ENCODE data around the gene TMEM115. TPM values are rescaled to one million over a fixed set of nuclear protein-coding genes. Genes with fewer than 3 reads are reported as not detected.
A peak's percentile ranks its signal among the peaks of the same experiment; 100 is the strongest.

Gene TMEM115
- total and polyA plus RNA-seq, 9 of the 15 experiments (the other 6 are each of a cell fraction or from before 2014, with no cell fraction given), result 1.6 to 26.9 (median 14.1) TPM

DNA sequence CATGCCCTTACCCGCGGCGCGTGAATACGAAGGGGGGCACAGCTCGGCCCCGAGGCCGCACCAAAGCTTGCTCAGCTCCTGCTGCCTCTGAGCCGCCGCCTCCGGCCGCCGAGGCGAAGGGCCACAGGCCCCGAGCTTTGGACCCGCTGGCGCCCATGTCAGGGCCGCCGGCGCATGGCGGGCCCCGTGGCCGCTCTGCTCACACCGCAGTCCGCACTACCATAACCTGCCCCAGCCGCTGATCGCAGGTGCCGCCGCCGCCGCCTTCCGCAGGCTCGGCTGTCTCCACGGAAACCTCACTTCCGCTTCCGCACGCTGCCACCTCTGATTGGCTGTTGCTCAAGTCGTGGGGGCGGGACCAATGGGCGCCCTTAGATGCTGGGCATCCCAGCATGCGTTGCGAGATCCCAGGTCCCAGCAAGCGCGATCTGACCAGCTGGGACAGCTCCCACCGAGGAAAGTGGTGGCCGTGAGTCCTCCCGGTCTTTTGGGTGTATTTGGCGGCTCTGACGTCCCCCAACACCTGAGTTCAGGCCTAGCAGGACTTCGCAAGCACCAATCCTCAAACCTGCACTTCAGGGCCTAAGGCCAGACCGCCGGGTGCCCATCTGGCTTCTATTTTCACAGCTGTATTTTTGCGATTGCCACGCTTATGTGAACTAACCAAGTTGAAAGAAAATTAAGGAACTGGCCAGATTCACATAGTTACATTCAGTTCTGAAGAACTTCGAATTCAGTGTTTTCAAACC is 31.2 kb downstream of the TMEM115 start, which contains the start of gene TUSC2 (continued):
- TF ChIP-seq RBM22 (IDR thresholded peaks at IDR 0.05; ENCODE audit: low read depth, low read length, poor library complexity, severe bottlenecking) (peak; percentile 96), RFX1 (IDR thresholded peaks at IDR 0.05) (peak; percentile 80; the same call in 1 of the 2 replicates), SRF (CRISPR knock-in tag; IDR thresholded peaks at IDR 0.05) (no peak), SETDB1 (IDR thresholded peaks at IDR 0.05; ENCODE audit: low read length) (no peak), ZFX (CRISPR knock-in tag; IDR thresholded peaks at IDR 0.05) (peak; percentile 29), NRF1 (conservative IDR thresholded peaks at IDR 0.05 in 1 of 2, IDR thresholded peaks at IDR 0.05 in 1 of 2) (peak; percentile 62 to 67), NONO (IDR thresholded peaks at IDR 0.05; ENCODE audit: low read depth in 2 of 2, low read length in 1 of 2) (no peak), ZNF778 (CRISPR knock-in tag; IDR thresholded peaks at IDR 0.05) (no peak), PHF20 (IDR thresholded peaks at IDR 0.05; ENCODE audit: partially characterized antibody) (peak; percentile 80), ZNF507 (tag; conservative IDR thresholded peaks at IDR 0.05) (no peak), CBX8 (IDR thresholded peaks at IDR 0.05; ENCODE audit: borderline replicate concordance, extremely low read depth, low read depth, low read length, poor library complexity, severe bottlenecking) (no peak), JUND (IDR thresholded peaks at IDR 0.05; ENCODE audit: borderline replicate concordance, low read depth, low read length) (no peak), JUND (tag; IDR thresholded peaks at IDR 0.05; ENCODE audit: borderline replicate concordance, low read depth, low read length) (no peak), SMC3 (conservative IDR thresholded peaks at IDR 0.05; ENCODE audit: insufficient read depth, low read depth, low read length) (no peak), ZNF583 (CRISPR knock-in tag; IDR thresholded peaks at IDR 0.05) (no peak), SAFB2 (IDR thresholded peaks at IDR 0.05; ENCODE audit: borderline replicate concordance, low read depth, low read length, severe bottlenecking) (no peak), EHMT2 (IDR thresholded peaks at IDR 0.05) (no peak), SMAD2 (IDR thresholded peaks at IDR 0.05; ENCODE audit: low read depth, low read length) (no peak), GABPA (tag; conservative IDR thresholded peaks at IDR 0.05; ENCODE audit: low read depth) (peak; percentile 94), NELFE (IDR thresholded peaks at IDR 0.05; ENCODE audit: insufficient read depth, insufficient read length) (no peak)
- TF ChIP-seq, protein P1, sequence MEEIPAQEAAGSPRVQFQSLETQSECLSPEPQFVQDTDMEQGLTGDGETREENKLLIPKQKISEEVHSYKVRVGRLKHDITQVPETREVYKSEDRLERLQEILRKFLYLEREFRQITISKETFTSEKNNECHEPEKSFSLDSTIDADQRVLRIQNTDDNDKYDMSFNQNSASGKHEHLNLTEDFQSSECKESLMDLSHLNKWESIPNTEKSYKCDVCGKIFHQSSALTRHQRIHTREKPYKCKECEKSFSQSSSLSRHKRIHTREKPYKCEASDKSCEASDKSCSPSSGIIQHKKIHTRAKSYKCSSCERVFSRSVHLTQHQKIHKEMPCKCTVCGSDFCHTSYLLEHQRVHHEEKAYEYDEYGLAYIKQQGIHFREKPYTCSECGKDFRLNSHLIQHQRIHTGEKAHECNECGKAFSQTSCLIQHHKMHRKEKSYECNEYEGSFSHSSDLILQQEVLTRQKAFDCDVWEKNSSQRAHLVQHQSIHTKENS (CRISPR knock-in tag; IDR thresholded peaks at IDR 0.05), result no peak
- TF ChIP-seq, protein P2, sequence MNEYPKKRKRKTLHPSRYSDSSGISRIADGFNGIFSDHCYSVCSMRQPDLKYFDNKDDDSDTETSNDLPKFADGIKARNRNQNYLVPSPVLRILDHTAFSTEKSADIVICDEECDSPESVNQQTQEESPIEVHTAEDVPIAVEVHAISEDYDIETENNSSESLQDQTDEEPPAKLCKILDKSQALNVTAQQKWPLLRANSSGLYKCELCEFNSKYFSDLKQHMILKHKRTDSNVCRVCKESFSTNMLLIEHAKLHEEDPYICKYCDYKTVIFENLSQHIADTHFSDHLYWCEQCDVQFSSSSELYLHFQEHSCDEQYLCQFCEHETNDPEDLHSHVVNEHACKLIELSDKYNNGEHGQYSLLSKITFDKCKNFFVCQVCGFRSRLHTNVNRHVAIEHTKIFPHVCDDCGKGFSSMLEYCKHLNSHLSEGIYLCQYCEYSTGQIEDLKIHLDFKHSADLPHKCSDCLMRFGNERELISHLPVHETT (CRISPR knock-in tag; conservative IDR thresholded peaks at IDR 0.05 in 1 of 2, IDR thresholded peaks at IDR 0.05 in 1 of 2), result no peak
- TF ChIP-seq, protein P3, sequence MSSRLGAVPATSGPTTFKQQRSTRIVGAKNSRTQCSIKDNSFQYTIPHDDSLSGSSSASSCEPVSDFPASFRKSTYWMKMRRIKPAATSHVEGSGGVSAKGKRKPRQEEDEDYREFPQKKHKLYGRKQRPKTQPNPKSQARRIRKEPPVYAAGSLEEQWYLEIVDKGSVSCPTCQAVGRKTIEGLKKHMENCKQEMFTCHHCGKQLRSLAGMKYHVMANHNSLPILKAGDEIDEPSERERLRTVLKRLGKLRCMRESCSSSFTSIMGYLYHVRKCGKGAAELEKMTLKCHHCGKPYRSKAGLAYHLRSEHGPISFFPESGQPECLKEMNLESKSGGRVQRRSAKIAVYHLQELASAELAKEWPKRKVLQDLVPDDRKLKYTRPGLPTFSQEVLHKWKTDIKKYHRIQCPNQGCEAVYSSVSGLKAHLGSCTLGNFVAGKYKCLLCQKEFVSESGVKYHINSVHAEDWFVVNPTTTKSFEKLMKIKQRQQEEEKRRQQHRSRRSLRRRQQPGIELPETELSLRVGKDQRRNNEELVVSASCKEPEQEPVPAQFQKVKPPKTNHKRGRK (tag; IDR thresholded peaks at IDR 0.05), result no peak
